Astrocyte of the spinal cord (primary cell): ENCODE measurements around the gene CYTH1.

ENCODE experiments used
- DNase-seq: peaks from one replicate; pipeline ENCODE4 v3.0.0; 2011; ENCODE audit warnings: low read depth, low spot score
- H3K4me3 ChIP-seq: 2 replicates; pipeline ENCODE4 v1.5.1; 2011; ENCODE audit warnings: low read depth, mild to moderate bottlenecking, low read length, moderate library complexity
- CTCF ChIP-seq: IDR thresholded peaks from 2 replicates; pipeline ENCODE4 v1.5.1; 2012; ENCODE audit warnings: low read depth, mild to moderate bottlenecking, low read length, inconsistent platforms
- in situ Hi-C: cut with HindIII; loops from 2 replicates; pipeline ENCODE4 v1.10.0; 2017; ENCODE audit warnings: low sequenced_read_pairs

CYTH1 gene

GRCh38 chr17:78727476-78728229 is 54.4 kb downstream of the CYTH1 start:
- DNase-seq: no peak
- TF ChIP-seq CTCF: no peak
- no peak overlapping the region for H3K4me3 ChIP-seq
- in situ Hi-C loops: loop anchor here (25.0 kb wide), 1 partner anchor 240 kb away; no protein-coding TSS in a partner anchor

- in situ Hi-C loops: loop anchor here (25.0 kb wide), 1 partner anchor 240 kb away; no protein-coding TSS in a partner anchor
- H3K4me3 ChIP-seq: no peak overlapping the region
- no peak for TF ChIP-seq CTCF
- DNase-seq: no peak
These were observed 55.0 kb downstream of the CYTH1 start for GRCh38 chr17:78727057-78727456.

- no peak overlapping the region for H3K4me3 ChIP-seq
- no peak for DNase-seq
- no peak for TF ChIP-seq CTCF
- in situ Hi-C loops: loop anchor here (25.0 kb wide), 1 partner anchor 239 kb away; no protein-coding TSS in a partner anchor
These were observed 55.6 kb downstream of the CYTH1 start for GRCh38 chr17:78726513-78726912.

GRCh38 chr17:78725448-78726021 is 56.5 kb downstream of the CYTH1 start:
- no peak for DNase-seq
- no peak for TF ChIP-seq CTCF
- in situ Hi-C loops: loop anchor here (25.0 kb wide), 1 partner anchor 238 kb away; no protein-coding TSS in a partner anchor
- no peak overlapping the region for H3K4me3 ChIP-seq

GRCh38 chr17:78724999-78725398 is 57.1 kb downstream of the CYTH1 start:
- TF ChIP-seq CTCF: no peak
- no peak for DNase-seq
- no peak overlapping the region for H3K4me3 ChIP-seq
- in situ Hi-C loops: loop anchor here (25.0 kb wide), 1 partner anchor 238 kb away; no protein-coding TSS in a partner anchor

- in situ Hi-C loops: no loop called here
- no peak overlapping the region for H3K4me3 ChIP-seq
- no peak for TF ChIP-seq CTCF
- no peak for DNase-seq
These were observed 57.5 kb downstream of the CYTH1 start for GRCh38 chr17:78724544-78724943.
